Measurements from ENCODE around the gene FAM171A1.
"Not testable (repeated sequence)": the region's sequence is repeated elsewhere in the genome, so short reads cannot be mapped to it uniquely, and the experiment has no call there.

Gene FAM171A1

DNA sequence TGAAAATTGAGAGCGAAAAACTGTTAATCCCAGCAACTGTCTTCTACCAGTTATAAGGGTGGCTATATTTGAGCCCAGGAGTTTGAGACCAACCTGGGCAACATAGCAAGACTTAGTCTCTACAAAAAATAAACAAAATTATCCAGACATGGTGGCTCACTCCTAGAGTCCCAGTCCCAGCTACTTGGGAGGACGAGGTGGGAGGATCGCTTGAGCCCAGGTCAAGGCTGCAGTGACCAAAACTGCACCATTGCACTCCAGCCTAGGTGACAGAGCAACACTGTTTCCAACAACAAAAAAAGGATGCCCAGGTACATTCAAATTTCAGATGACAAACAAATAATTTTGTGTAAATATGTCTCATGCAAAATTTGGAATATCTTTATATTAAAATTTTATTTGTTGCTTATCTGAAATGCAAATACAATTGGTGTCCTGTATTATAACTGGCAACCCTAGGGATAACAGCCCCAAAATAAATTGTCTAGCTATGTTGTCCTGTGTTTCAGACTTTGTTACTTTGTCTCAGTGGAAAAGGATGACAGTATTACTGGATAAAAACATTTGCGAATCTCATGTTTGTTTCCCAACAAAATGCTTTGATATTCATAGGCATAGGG, 26.7 kb downstream of the FAM171A1 start:
- H3K36me3 ChIP-seq (ENCODE audit: insufficient read depth), result no peaks in the 10 kb centered on the region
- H3K4me2 ChIP-seq, result no peak overlapping the region
- H3K4me1 ChIP-seq (ENCODE audit: low read depth, poor library complexity, severe bottlenecking), result peaks cover 7% of the 10 kb centered on the region
- peaks cover 97% of the 10 kb centered on the region for H3K79me2 ChIP-seq (ENCODE audit: insufficient read depth, low read depth)
- H3K27me3 ChIP-seq (ENCODE audit: insufficient read depth, low read depth), result no peaks in the 10 kb centered on the region
- 0 out of 2 replicates have a peak, but pooled peaks cover 3% of the 10 kb centered on the region for H4K20me1 ChIP-seq (ENCODE audit: insufficient read depth)
- no peak overlapping the region for H3K9ac ChIP-seq
- no peak overlapping the region for H3K27ac ChIP-seq
- no peak overlapping the region for H3K4me3 ChIP-seq (IDR thresholded peaks at IDR 0.05; ENCODE audit: insufficient read depth, low read depth, low read length)
- TF ChIP-seq, protein P1, sequence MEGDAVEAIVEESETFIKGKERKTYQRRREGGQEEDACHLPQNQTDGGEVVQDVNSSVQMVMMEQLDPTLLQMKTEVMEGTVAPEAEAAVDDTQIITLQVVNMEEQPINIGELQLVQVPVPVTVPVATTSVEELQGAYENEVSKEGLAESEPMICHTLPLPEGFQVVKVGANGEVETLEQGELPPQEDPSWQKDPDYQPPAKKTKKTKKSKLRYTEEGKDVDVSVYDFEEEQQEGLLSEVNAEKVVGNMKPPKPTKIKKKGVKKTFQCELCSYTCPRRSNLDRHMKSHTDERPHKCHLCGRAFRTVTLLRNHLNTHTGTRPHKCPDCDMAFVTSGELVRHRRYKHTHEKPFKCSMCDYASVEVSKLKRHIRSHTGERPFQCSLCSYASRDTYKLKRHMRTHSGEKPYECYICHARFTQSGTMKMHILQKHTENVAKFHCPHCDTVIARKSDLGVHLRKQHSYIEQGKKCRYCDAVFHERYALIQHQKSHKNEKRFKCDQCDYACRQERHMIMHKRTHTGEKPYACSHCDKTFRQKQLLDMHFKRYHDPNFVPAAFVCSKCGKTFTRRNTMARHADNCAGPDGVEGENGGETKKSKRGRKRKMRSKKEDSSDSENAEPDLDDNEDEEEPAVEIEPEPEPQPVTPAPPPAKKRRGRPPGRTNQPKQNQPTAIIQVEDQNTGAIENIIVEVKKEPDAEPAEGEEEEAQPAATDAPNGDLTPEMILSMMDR (conservative IDR thresholded peaks at IDR 0.05; ENCODE audit: low read depth, low read length), result no peak
- no peak overlapping the region for H2AFZ ChIP-seq (ENCODE audit: low read depth)

DNA sequence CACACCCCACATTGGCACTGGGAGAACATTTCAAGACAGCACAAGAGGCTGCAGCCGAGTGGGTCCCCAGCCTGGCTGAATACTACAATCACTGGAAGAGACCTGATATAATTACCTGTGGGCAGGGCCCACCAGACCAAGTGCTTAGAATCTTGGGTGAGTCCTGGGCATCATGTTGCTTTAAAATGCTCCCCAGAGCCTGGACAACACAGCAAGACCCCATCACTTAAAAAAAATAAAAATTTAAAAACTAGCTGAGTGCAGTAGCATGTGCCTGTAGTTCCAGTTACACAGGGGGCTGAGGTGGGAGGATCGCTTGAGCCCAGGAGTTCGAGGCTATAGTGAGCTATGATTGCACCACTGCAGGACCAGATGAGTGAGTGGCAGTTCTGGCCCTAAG, 28.1 kb downstream of the FAM171A1 start:
- Histone ChIP-seq H3K79me2 (ENCODE audit: insufficient read depth, low read depth) (peaks cover 89% of the 10 kb centered on the region), H3K36me3 (ENCODE audit: insufficient read depth) (no peaks in the 10 kb centered on the region), H3K27ac (no peak overlapping the region), H3K9ac (no peak overlapping the region), H4K20me1 (ENCODE audit: insufficient read depth) (0 out of 2 replicates have a peak, but pooled peaks cover 3% of the 10 kb centered on the region), H3K27me3 (ENCODE audit: insufficient read depth, low read depth) (no peaks in the 10 kb centered on the region), H3K4me3 (IDR thresholded peaks at IDR 0.05; ENCODE audit: insufficient read depth, low read depth, low read length) (no peak overlapping the region), H3K4me2 (no peak overlapping the region), H2AFZ (ENCODE audit: low read depth) (no peak overlapping the region), H3K4me1 (ENCODE audit: low read depth, poor library complexity, severe bottlenecking) (peaks cover 7% of the 10 kb centered on the region)
- TF ChIP-seq, protein P1 (conservative IDR thresholded peaks at IDR 0.05; ENCODE audit: low read depth, low read length), result no peak

DNA sequence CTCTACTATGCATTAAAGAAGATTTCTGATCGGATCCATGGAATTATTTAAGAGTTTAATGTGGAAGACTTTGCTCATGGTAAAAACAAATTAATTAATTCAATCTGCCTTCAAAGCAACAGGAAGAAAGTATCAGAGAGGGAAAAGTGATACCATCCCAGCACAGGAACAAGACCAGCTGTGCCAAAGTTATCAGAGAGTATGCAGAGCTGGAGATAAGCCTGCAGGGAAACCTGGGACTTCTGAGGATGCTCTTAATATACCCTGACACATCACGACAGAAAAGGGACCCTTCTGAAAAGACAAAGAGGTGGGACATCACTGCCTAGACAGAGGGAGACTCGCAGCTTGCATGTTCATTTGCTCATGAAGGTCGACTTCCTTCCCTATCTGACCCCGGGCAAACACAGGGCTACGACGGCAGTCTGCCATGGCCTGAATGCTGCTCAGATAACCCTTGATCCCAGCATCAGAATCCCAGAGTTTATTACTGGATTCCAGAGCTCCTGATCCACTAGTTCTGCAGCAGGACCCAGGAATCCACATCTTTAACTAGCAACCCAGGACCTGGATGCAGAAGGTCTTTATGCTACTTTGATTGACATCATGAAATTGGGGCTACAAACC, 29.5 kb downstream of the FAM171A1 start:
- H3K27me3 ChIP-seq (ENCODE audit: insufficient read depth, low read depth), result no peaks in the 10 kb centered on the region
- no peak overlapping the region for H3K27ac ChIP-seq
- H3K79me2 ChIP-seq (ENCODE audit: insufficient read depth, low read depth), result peaks cover 89% of the 10 kb centered on the region
- no peaks in the 10 kb centered on the region for H3K36me3 ChIP-seq (ENCODE audit: insufficient read depth)
- H4K20me1 ChIP-seq (ENCODE audit: insufficient read depth), result 0 out of 2 replicates have a peak, but pooled peaks cover 3% of the 10 kb centered on the region
- H2AFZ ChIP-seq (ENCODE audit: low read depth), result no peak overlapping the region
- H3K4me3 ChIP-seq (IDR thresholded peaks at IDR 0.05; ENCODE audit: insufficient read depth, low read depth, low read length), result no peak overlapping the region
- H3K4me2 ChIP-seq, result no peak overlapping the region
- H3K9ac ChIP-seq, result no peak overlapping the region
- TF ChIP-seq, protein P1 (conservative IDR thresholded peaks at IDR 0.05; ENCODE audit: low read depth, low read length), result no peak
- H3K4me1 ChIP-seq (ENCODE audit: low read depth, poor library complexity, severe bottlenecking), result peaks cover 17% of the 10 kb centered on the region

DNA sequence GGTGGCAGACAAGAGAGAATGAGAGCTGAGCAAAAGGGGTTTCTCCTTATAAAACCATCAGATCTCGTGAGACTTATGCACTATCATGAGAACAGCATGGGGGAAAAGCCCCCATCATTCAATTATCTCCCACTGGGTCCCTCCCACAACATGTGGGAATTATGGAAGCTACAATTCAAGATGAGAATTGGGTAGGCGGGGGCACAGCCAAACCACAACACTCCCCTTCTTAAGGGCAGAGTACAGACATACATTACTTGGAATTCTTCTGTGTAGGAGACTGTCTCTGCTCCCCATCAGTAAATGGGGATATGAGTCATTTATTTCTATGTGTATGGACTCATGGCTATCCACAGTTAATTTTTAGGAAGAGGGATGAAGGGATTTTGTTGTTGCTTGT, 31.2 kb downstream of the FAM171A1 start:
- Histone ChIP-seq H3K4me3 (IDR thresholded peaks at IDR 0.05; ENCODE audit: insufficient read depth, low read depth, low read length) (no peak overlapping the region), H3K4me1 (ENCODE audit: low read depth, poor library complexity, severe bottlenecking) (peaks cover 31% of the 10 kb centered on the region), H3K9ac (no peak overlapping the region), H4K20me1 (ENCODE audit: insufficient read depth) (0 out of 2 replicates have a peak, but pooled peaks cover 3% of the 10 kb centered on the region), H3K36me3 (ENCODE audit: insufficient read depth) (no peaks in the 10 kb centered on the region), H3K4me2 (no peak overlapping the region), H3K79me2 (ENCODE audit: insufficient read depth, low read depth) (peaks cover 88% of the 10 kb centered on the region), H3K27me3 (ENCODE audit: insufficient read depth, low read depth) (no peaks in the 10 kb centered on the region), H3K27ac (no peak overlapping the region), H2AFZ (ENCODE audit: low read depth) (no peak overlapping the region)
- TF ChIP-seq, protein P1 (conservative IDR thresholded peaks at IDR 0.05; ENCODE audit: low read depth, low read length), result no peak

DNA sequence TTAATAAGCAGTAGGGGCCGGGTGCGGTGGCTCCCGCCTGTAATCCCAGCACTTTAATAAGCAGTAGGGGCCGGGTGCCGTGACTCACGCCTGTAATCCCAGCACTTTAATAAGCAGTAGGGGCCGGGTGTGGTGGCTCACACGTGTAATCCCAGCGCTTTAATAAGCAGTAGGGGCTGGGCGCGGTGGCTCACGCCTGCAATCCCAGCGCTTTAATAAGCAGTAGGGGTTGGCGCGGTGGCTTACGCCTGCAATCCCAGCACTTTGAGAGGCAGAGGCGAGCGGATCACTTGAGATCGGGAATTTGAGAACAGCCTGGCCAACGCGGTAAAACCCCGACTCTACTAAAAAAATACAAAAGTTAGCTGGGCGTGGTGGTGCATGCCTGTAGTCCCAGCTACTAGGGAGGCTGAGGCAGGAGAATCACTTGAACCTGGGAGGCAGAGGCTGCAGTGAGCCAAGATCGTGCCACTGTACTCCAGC, 33.6 kb downstream of the FAM171A1 start:
- not testable (repeated sequence) for H3K4me3 ChIP-seq (IDR thresholded peaks at IDR 0.05; ENCODE audit: insufficient read depth, low read depth, low read length); H3K36me3 ChIP-seq (ENCODE audit: insufficient read depth); H3K27ac ChIP-seq; H3K27me3 ChIP-seq (ENCODE audit: insufficient read depth, low read depth); H3K9ac ChIP-seq; H4K20me1 ChIP-seq (ENCODE audit: insufficient read depth); H2AFZ ChIP-seq (ENCODE audit: low read depth)
- peaks cover 89% of the 10 kb centered on the region for H3K79me2 ChIP-seq (ENCODE audit: insufficient read depth, low read depth)
- peaks cover 35% of the 10 kb centered on the region for H3K4me1 ChIP-seq (ENCODE audit: low read depth, poor library complexity, severe bottlenecking)
- H3K4me2 ChIP-seq, result peak overlapping the region; percentile 56; the same call in 1 of the 2 replicates

Measured in KMS-11 (cell line).